Measurements from ENCODE around the gene PRICKLE2.

GRCh38 chr3:64103131-64103530 lies 122.1 kb downstream of the PRICKLE2 start:
- TF ChIP-seq ZFP37 (tag by site-specific recombination; IDR thresholded peaks at IDR 0.05) (no peak), ZNF335 (tag by site-specific recombination; conservative IDR thresholded peaks at IDR 0.05) (no peak), CTCF (tag by site-specific recombination; IDR thresholded peaks at IDR 0.05) (no peak), ZNF324 (tag by site-specific recombination; IDR thresholded peaks at IDR 0.05) (no peak), KLF9 (tag by site-specific recombination; IDR thresholded peaks at IDR 0.05; ENCODE audit: low read depth) (no peak), REST (tag by site-specific recombination; IDR thresholded peaks at IDR 0.05) (no peak), ZNF362 (tag by site-specific recombination; IDR thresholded peaks at IDR 0.05) (no peak), ZNF146 (tag by site-specific recombination; IDR thresholded peaks at IDR 0.05) (no peak), YY1 (tag by site-specific recombination; IDR thresholded peaks at IDR 0.05) (no peak), ZNF529 (tag by site-specific recombination; IDR thresholded peaks at IDR 0.05; ENCODE audit: insufficient replicate concordance) (no peak), ZBTB26 (tag by site-specific recombination; optimal IDR thresholded peaks at IDR 0.05) (no peak), ZSCAN23 (tag by site-specific recombination; IDR thresholded peaks at IDR 0.05) (no peak), ZFHX2 (tag by site-specific recombination; conservative IDR thresholded peaks at IDR 0.05) (no peak)

Measured in HEK293 (cell line).